Stimulated activated CD8-positive, alpha-beta memory T cell treated with anti-CD3 and anti-CD28 coated beads, Interleukin-12 subunit alpha, Interleukin-12 subunit beta, amount 100 ng/mL, for 4 hours (primary cell): ENCODE measurements around the gene NODAL.

ENCODE experiments used
- DNase-seq: peaks from one replicate; pipeline ENCODE4 v3.0.0-alpha.2; 2020; ENCODE audit warnings: low read depth

NODAL gene

DNA sequence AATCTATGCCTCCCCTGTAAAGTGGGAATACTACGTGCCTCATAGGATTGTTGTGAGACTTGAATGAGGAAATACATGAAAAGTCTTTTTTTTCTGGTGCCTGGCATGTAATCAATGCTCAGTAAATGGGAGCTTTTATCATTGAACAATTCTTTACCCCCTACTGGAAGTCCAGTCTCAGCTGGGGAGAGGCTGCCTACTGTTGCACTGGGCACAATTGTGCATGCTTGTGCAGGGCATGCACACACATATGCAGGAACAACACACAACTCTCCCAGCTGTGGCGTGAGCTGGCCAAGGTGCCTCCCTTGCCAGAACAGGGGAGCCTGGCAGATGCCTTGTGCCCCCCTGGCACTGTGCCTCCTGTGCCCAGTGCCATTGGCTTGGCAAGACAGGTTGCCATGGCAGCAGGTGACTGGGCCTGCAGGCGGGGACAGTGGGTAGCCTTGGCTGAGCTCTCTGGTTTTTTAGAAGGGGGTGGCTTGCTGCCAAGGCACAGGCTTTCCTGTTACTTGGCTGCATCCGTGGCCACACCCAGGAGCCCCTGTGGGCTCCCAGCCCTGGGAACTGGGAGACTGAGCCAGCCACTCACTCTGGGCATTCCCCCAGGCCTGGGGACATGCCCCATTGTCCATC lies 21.0 kb upstream of the NODAL start:
- no peak for DNase-seq

DNA sequence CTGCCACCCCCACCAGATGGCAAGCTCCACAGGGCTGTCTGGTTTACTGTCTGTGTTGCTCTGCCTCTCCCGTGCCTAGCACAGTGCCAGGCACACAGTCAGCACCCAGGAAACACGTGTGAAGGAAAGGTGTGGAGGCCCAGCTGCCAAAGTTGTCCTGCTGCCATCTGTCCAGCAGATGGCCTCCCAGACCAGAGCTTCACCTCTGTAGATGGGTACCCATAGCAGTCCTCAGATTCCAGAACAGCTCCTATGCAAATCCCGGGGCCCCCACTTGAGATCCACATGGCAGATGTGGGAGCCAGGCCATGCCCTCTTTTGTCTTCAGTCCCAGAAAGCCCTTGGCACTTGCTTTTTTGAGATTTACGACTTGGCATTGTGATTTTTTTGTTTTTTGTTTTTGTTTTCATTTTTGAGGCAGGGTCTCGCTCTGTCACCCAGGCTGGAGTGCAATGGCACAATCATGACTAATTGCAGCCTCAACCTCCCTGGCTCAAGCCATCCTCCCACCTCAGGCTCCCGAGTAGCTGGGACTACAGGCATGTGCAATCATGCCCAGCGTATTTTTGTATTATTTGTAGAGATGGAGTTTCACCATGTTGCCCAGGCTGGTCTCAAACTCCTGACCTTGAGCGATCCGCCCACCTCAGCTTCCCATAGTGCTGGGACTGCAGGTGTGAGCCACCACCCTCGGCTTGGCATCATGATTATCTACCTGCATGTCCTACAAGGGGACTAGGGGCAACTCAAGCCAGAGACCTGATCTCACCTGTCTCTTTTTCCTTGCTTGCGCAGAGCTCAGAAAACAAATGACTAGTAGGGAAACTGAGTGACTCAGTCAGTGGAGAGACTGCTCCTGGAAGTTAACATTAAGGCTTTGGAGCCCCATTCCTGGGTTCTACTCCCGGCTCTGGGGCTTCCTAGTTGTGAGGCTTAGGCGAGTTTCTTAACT lies 20.2 kb upstream of the NODAL start:
- no peak for DNase-seq

DNA sequence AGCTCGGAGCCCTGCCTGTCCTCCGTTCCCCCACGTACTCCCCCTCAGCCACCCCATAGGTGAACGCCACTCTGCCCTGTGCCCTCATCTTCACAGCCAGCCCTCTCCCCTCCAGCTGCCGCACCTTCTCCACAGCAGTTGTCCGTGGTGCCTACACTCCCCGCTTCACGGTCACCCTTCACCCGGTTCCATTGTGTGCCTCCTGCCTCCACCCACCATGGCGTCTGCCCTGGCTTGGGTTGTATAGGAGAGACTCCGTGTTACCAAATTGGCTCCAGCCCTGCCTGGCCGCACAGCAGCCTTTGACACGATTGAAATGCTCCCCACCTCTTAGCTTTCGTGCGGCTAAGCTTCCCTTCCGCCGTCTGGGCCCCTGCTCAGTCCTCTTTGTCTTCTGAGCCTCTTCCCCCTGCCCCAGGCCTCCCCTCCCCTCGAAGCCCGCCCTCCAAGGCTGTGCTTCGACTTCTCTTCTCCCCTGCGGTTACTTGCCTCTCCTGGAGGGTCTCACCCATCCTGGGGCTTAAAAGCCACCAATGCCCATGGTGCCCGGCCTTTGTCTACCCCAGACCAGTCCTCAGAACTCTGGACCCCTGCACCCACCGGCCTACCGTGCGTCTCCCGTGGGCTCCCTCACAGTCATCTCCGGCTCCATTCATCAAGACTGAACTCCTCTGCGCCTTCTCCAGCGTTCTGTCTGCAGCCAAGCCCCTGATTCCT lies 18.5 kb upstream of the NODAL start:
- DNase-seq, result no peak

DNA sequence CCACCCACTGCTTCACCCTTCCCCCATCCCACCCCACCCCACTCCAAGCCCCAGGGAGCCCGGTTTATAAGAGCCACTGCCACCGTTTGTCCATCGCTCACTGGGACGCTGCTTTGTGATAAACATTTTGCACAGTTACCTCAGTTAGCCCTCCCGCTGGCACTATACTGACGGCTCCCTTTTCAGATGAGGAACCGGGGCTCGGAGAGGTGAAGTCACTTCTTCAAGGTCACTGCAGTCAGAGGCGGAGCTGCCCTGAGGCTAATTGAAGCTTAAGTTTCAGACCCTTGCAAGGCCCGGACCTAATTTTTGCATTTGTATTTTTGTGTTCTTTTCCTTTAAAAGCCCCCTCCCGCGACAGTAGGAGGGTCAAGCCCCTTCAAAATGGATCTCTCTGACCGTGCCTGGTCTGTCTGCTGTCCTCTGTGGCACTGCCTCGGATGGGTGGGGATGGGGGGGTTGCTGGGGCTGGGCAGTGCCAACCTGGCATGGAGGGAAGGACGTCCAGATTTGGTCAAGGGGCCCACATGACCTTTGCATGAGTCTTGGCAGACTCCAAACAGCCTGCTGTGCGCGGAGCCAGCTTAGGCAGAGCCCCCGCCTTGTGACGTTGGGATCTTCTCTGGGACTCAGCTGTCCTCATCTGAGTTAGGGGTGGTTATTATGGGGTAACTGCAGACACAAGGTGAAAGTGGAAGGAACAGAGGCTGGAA lies 17.7 kb upstream of the NODAL start:
- no peak for DNase-seq

DNA sequence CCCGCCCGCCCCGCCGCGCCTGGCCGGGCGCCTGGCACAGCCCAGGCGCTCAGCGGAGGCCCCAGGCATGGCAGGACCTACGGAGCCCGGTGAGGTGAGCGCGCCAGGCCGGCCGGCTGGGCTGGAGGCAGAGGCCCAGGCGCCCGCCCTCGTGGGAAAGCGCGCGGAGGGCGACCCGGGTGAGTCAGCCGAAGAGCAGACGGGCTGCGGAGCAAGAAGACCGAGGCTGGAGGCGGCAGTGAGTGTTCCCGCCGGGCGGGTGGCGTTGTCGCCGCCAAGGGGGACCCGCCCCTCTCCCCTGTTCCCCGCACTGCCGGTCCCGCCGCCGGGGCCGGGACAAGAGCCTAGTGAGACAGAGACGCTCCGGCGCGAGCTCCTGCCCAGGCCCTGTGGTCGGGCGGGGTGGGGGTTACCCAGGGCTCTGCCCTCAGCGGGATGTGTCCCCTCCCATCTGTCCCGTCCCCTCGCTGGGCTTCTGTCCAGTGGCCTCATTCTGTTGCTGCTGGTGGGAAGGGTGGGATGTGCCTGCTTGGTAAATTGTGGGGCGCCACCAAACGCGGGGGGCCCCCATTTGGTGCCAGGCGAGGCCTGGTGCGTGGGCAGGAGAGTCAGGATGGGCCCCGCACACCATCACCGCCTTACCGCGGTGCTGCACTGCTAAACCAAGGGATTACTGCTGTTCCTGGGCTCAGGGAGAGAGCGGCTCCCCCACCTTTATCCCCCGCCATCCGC lies 17.0 kb upstream of the NODAL start:
- peak; percentile 49 for DNase-seq

DNA sequence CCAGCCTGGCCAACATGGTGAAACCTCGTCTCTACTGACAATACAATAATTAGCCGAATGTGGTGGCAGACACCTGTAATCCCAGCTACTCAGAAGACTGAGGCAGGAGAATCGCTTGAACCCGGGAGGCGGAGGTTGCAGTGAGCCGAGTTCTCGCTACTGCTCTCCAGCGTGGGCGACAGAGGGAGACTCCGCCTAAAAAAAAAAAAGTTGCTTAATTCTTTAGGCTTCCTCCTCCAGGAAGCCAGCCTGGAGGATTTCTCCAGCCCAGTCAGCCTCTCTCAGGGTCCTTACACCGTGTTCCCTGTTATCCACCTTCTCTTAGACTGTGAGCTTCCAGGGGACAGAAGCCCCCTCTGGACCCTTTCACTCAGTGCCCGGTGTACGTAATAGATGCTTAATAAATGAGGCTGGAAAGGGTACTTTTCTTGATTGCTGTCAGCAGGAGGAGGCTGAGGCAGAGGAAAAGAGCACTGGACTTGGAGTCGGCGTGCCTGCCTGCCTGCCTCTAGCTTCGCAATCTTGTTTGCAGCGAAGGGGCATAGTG lies 16.4 kb upstream of the NODAL start:
- no peak for DNase-seq

DNA sequence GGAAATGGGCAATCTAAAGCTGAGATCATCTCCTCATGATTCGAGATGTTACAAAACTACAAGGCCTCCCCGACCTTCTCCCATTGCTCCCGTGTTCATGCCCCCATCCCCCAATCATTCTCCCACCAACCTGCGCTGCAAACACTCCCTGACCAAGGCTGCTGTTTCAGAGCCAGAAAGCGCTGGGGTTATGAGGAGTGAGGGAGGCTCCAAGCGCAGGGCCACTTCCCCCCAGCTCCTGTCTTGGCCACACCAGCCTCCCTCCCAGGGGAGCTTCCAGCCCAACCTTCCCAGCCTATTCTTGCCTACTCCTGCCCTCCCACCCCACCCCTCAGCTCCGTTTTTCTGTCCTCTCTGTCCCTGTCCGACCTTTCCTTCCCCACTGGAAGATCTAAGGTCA lies 14.7 kb upstream of the NODAL start:
- no peak for DNase-seq

DNA sequence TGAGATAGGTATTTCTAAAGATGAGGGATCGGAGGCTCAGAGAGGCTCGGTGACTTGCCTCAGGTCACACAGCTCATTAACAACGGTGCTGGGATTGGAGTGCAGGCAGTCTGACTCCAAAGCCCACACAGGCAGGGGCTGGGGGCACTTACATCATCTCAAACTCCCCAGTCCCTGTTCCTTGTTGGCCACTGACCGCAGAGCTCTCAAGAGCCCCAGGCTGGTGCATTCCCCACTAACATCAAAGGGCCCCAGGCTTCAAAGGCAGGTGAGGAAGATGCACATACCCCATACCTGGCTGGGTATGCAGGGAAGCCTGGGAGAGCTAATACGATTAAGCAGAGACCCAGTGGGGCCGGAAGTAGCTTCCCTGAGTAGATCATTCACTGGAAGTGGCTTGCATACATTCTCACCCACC lies 13.7 kb upstream of the NODAL start:
- DNase-seq, result no peak

DNA sequence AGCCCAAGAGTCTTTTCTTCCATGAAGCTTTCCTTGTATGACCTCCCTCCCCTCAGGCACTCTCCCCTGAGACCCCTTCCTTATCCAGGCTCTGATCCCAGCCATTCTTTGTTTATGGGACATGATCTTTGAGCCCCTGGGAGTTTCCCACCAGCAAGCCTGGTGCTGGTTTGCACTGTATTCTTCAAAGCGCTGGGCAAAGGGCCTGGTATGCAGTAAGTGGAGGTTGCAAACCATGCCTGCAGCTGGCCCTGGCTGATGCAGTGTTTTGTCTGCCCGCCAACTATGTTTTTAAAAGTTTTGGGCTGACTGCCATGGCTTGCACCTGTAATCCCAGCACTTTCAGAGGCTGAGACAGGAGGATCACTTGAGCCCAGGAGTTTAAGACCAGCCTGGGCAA lies 6.8 kb upstream of the NODAL start:
- DNase-seq, result no peak

DNA sequence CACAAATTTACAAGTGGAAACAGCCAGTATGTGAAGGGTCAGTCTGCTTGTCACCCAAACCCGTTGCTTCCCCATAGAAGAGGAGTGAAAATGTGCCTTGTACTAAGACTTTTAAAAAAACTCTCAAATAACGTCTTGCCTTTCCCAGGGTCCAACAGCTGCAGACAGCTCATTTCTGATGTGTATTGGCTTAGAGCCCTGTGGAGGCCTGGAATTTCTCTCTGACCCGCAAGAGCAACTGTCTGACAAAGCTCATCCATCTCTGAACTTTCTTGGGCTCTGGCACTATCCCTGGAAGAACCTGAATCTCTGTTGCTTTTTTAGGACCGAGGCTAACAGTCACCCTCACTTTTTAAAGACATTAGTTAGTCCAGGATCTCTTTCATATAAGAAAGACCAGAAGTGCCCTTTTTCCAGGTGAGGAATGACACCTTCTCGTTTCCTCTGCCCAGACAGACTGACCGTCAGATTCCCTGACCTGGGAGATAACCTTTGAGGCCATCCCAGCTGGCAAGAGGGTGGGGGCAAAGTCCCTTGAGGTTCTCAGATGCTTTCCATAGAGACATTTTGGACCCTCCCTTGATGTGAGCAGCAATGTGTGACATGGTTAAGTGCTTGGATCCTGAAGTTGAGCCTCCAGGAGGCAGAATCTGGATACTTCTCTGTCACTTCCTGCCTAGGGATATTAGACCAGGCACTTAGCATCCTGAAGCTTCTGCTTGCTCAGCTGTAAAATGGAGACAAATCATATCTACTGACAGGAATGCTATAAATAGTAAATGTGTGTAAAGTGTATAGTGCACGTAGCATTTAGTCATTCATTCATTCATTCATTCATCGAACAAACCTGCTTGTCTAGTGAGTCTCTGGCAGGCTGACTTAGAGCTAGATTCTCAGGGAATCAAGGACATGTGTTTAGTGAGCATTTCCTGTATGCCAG lies 4.5 kb upstream of the NODAL start:
- no peak for DNase-seq

DNA sequence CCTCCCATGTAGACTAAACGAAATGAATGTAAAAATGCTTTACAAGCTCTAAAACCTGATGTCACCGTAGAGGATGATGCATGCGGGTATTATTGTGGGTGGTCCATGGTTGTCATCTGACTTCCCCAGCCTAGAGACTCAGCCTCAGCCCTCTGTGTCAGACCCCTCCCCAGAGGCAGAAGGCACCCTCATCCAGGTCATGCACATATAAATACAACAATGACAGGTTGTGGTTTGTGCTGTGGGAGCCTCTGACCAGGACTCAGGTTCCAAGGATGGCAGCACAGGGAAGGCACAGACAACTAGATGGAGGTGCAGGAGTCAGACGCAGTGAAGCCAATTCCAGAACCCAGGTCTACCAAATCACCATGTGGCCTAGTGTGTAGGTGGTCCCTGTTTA lies 3.3 kb upstream of the NODAL start:
- no peak for DNase-seq

DNA sequence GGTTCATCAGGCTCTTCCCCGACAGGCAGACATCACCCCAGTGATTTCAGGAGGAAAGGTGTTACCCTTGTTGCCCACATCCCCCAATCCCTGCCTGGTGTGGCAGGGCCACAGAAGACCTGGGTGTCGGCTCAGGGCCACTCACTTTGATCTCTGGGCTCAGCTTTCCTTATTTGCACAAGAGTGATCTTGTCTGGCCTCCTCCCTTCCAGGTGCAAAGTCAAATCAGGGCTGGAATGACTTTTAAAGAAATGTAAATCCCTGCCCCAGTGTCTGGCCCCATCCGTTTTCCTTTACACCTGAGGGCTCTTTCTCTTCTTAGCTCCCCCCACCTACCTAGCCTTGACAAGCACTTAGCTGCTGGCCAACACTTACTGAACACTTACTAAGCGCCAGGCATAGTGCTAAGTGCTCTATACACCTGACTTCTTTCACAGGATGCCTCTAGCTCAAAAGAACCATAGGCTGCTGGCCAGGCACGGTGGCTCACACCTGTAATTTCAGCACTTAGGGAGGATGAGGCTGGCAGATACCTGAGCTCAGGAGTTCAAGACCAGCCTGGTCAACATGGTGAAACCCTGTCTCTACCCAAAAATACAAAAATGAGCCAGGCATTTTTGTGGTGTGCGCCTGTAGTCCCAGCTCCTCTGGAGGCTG lies 979 bp upstream of the NODAL start:
- DNase-seq, result no peak

DNA sequence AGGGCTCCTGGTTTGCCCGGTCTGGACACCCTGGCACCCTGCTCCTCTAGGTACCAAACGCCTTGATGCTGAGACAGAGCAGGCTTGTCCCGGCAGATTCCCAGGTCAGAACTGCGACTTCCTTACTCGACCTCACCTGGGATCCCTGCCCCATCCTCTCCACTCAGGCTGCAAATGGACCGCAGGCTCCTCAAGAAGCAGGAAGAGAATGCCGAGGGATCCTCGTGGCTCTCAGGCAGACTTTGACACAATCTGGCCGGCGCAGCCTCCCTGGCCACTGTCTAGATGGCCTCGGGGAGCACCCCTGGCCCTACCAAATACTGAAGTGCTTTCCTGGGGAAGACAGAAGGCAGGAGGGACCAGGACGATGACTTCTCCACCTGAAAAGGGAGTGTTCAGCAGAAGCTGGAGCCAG lies 421 bp upstream of the NODAL start:
- DNase-seq, result no peak

DNA sequence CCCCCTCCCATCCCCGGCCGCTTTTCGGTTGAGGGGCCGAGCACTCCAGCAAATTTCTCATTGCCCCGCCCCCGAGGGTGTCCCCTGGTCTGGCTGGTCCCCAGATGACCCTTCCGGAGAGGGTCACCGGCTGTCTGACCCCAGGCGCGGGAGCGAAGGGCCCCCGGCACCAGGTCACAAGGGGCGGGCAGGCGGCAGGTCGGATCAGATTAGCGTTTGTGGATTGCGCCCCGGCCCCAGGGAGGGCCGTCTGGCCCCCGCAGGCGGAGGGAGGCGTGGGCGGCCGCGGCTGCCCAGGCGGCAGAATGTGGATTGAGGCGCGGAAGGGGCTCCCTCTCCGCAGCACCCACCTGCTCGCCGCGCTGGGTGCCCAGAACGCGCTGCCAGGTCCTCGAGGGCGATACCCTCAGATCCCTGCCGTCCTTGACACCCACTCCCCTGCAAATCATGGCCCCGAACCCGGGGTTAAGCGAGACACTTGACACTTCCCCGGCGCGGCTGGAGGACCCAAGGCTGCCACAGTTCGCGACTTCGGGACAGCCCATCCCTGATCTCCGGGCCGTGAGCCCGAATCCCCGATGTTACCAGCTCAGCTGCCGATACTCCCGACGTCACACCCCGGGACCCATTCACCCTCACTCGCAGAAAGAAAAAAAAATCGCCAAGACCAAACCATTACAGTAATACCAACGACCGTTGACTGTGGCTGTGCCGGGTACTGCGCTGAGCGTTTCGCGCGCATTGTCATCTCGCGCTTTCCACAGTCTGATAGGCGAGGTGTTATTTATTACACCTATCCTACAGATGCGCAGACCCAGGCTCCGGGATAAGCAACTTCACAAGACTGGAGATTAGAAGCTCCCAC lies 953 bp downstream of the NODAL start:
- no peak for DNase-seq

DNA sequence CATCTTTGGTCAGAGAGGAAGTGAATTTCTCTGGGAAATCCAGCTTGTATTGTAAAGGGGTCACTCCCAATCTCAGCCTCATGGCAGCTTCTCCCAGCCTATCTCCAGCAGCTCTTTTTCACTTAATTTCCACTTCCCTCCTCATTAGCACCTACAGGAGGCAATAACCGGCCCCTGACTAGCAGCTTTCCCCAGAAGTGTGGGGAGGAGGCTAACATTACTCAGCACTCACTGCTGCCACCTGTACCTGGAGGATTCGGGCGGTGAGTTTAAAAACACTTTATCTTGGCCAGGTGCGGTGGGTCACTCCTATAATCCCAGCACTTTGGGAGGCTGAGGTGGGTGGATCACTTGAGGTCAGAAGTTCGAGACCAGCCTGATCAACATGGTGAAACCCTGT lies 3.8 kb downstream of the NODAL start:
- no peak for DNase-seq

DNA sequence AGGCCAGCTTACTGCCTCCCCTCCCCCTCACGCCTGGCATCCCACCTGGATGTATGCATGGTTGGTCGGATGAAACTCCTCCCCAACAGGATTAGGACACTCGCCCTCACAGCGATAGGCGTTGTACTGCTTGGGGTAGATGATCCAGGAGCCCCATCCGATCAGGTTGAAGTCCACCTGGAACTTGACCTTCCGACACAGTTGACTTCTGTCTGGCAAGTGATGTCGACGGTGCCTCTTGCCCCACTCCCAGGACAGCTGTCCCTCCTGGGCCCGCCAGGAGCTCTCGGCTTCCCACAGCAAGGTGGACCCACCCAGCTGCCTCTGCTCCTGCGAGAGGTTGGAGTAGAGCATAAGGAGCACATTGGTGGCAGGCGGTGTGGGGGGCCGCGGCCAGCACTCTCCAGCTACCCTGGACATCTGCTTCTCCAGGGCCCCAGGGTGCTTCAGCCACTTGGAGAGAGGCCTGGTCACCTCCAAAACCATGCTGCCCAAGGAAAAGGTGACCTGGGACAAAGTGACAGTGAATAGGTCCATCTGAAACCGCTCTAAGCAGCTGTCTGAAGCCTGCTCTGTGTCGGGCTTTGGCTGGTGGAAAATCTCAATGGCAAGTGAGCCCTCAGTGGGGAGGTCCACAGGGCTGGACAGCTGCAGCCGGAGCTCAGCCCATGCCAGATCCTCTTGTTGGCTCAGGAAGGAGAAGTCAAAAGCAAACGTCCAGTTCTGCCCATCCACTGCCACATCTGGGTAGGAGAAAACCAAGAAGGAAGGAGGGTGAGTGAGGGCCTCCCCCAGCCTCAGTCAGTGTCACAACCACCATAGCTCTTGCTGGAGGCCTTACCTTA lies 6.0 kb downstream of the NODAL start:
- DNase-seq, result no peak

DNA sequence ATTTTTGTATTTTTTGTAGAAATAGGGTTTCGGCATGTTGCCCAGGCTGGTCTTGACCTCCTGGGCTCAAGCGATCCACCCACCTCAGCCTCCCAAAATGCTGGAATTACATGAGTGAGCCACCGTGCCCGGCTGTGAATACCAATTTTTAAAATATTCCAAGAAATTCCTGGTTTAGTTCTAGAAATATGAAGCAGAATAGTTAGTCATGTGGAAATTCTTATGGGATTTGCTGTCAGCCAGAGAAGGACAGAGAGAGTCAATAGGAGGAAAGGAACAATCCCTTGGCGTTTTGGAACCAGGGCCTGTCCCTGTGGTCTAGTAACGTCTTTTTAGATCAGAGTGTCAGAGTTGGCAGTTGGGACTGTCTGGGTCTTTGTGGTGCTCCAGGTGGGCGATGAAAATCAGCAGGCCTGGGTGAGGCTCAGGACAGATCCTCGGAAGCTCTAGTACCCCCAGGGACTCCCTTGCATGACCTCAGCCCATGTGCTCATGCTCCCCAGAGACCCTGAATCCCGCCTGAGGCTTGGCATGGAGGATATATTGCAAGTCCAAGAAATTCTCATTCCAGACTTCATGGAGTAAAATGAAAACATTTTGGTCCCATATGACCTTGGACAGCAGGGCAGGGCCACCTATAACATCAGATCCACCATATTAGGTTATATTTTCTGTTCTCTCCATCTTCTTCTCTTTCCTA lies 7.8 kb downstream of the NODAL start:
- no peak for DNase-seq
